Measurements from ENCODE around the gene LYPD6B. TPM values are rescaled to one million over a fixed set of nuclear protein-coding genes. Genes with fewer than 3 reads are reported as not detected.

LYPD6B gene
- total RNA-seq, 1 experiment from 2014 or later, result 2.0 TPM

DNA sequence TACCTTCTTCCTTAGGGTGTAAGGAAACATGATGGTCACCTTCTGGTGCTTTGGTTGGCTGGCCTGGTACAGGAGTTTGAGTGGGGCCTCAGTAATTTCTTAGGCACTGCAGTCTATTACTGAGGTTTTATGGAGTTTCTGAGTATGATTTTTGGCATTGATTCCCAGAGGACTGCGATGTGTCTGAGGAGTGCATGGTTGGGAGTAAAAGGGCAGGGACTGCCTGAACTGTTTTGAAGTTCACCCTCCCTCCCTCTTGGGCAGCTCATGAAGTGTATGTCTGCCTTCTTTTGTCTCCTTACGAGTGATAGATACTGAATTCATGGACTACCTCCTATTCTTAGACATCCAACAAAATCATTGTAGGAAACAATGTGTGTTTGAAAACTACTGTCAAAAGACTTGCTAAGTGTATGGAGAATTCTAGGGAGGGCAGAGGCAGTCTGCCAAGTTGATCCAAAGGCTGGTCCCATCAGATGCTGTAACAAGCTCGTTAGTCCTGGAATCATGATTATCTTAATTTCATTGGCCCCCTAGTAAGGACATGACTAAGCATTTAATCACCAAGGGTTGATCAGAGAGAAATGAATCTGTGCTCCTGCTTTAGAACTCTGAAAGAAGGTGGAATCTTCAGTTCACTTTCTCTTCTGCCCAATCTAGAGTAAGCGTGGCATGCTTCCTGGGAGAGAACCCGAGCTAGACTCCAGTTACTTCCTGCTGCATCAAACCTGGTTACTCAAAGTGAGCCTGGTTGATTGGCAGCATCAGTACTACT is 26.5 kb downstream of the LYPD6B start:
- BruUV-seq (replicated peaks), result no TSS peak
- DNase-seq (peak; percentile 27), ATAC-seq (no peak)
- H2AFZ ChIP-seq (ENCODE audit: low read length), result no peak overlapping the region
- H3F3A ChIP-seq (ENCODE audit: low read length, unreplicated experiment), result no peaks in the 10 kb centered on the region
- no peak overlapping the region for H3K9ac ChIP-seq (ENCODE audit: low read length)
- intact Hi-C loops (cut with micrococcal nuclease), result no loop called here
- H3K27ac ChIP-seq (ENCODE audit: low read length), result no peak overlapping the region
- no peaks in the 10 kb centered on the region for H3K9me3 ChIP-seq (ENCODE audit: low read length)
- no peaks in the 10 kb centered on the region for H3K27me3 ChIP-seq (ENCODE audit: low read length)
- H3K36me3 ChIP-seq (ENCODE audit: low read depth, low read length), result no peaks in the 10 kb centered on the region
- ChIA-PET CTCF (no interaction called here), POLR2A (ENCODE audit: unreplicated experiment) (no interaction called here)
- H4K20me1 ChIP-seq (ENCODE audit: low read length), result no peaks in the 10 kb centered on the region
- H3K4me3 ChIP-seq (ENCODE audit: low read length), result no peak overlapping the region
- no peaks in the 10 kb centered on the region for H3K9me2 ChIP-seq (replicated peaks; ENCODE audit: low read length)
- no peak overlapping the region for H3K4me2 ChIP-seq (ENCODE audit: low read length)
- peaks cover 12% of the 10 kb centered on the region for H3K4me1 ChIP-seq (ENCODE audit: insufficient read depth, low read length)
- TF ChIP-seq, protein P1, sequence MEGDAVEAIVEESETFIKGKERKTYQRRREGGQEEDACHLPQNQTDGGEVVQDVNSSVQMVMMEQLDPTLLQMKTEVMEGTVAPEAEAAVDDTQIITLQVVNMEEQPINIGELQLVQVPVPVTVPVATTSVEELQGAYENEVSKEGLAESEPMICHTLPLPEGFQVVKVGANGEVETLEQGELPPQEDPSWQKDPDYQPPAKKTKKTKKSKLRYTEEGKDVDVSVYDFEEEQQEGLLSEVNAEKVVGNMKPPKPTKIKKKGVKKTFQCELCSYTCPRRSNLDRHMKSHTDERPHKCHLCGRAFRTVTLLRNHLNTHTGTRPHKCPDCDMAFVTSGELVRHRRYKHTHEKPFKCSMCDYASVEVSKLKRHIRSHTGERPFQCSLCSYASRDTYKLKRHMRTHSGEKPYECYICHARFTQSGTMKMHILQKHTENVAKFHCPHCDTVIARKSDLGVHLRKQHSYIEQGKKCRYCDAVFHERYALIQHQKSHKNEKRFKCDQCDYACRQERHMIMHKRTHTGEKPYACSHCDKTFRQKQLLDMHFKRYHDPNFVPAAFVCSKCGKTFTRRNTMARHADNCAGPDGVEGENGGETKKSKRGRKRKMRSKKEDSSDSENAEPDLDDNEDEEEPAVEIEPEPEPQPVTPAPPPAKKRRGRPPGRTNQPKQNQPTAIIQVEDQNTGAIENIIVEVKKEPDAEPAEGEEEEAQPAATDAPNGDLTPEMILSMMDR (conservative IDR thresholded peaks at IDR 0.05; ENCODE audit: low read depth, low read length), result no peak
- TF ChIP-seq EZH2 (IDR thresholded peaks at IDR 0.05; ENCODE audit: low read length, unreplicated experiment) (no peak), EZH2phosphoT487 (IDR thresholded peaks at IDR 0.05; ENCODE audit: borderline replicate concordance, low read length) (no peak)
- H3K79me2 ChIP-seq (ENCODE audit: low read length), result no peaks in the 10 kb centered on the region

DNA sequence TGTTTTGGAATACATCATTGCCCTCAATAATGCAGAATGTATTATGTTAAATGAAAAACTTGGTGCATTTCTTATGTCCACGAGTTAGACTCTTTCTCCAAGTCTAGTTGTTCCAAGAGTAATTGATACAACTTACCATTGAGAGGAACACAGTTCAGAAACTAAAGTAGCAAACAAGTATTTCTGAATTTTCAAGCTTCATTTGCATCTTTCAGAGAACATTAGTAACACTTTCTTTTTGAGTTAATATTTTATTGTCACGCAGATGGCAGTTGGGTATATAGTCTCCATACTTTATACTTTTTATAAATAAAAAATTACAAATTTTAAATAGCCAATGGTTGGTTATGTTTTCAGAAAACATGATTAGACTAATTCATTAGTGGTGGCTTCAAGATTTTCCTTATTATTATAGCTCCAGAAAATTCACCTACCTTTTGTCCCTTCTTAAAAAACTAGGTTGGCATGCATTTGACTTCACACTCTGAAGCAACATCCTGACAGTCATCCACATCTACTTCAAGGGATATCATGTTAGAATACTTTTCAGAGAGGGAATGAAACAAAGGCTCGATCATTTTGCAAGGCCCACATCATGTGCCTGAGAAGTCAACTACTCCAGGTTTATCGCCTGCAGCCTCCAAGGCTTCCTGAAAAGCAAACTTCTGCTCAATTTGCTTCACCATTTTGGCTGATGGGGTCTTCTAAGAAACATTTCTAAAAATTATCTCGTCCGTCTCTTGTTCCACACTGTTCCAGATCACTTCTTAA is 29.9 kb downstream of the LYPD6B start:
- Histone ChIP-seq H3K27ac (ENCODE audit: low read length) (peak overlapping the region; percentile 63), H2AFZ (ENCODE audit: low read length) (peak overlapping the region; percentile 58; the same call in 1 of the 2 replicates), H3K9ac (ENCODE audit: low read length) (no peak overlapping the region), H3F3A (ENCODE audit: low read length, unreplicated experiment) (no peaks in the 10 kb centered on the region), H3K36me3 (ENCODE audit: low read depth, low read length) (no peaks in the 10 kb centered on the region), H3K4me2 (ENCODE audit: low read length) (peak overlapping the region; percentile 74), H3K9me3 (ENCODE audit: low read length) (no peaks in the 10 kb centered on the region), H3K79me2 (ENCODE audit: low read length) (no peaks in the 10 kb centered on the region), H4K20me1 (ENCODE audit: low read length) (no peaks in the 10 kb centered on the region), H3K9me2 (replicated peaks; ENCODE audit: low read length) (no peaks in the 10 kb centered on the region), H3K4me1 (ENCODE audit: insufficient read depth, low read length) (peaks cover 12% of the 10 kb centered on the region), H3K4me3 (ENCODE audit: low read length) (peak overlapping the region; percentile 38; the same call in 1 of the 2 replicates), H3K27me3 (ENCODE audit: low read length) (0 out of 2 replicates have a peak, but pooled peaks cover 14% of the 10 kb centered on the region)
- POLR2A ChIA-PET (ENCODE audit: unreplicated experiment), result no interaction called here
- ATAC-seq, result no peak
- CTCF ChIA-PET, result no interaction called here
- DNase-seq, result no peak
- BruUV-seq (replicated peaks), result no TSS peak
- intact Hi-C loops (cut with micrococcal nuclease), result no loop called here
- TF ChIP-seq EZH2phosphoT487 (IDR thresholded peaks at IDR 0.05; ENCODE audit: borderline replicate concordance, low read length) (no peak), EZH2 (IDR thresholded peaks at IDR 0.05; ENCODE audit: low read length, unreplicated experiment) (no peak)
- TF ChIP-seq, protein P1 (conservative IDR thresholded peaks at IDR 0.05; ENCODE audit: low read depth, low read length), result no peak

Measured in PC-3 (cell line).